Astrocyte (in vitro differentiated cells and primary cell): Measurements from ENCODE around the gene MYORG. TPM values are rescaled to one million over a fixed set of nuclear protein-coding genes. Genes with fewer than 3 reads are reported as not detected.

Source experiments
- DNase-seq: peaks from one replicate; pipeline ENCODE4 v3.0.0-alpha.2; 2010; ENCODE audit warnings: low read depth
- FAIRE-seq: peaks from 2 replicates; lab custom pipeline; 2011; peaks lifted over from hg19 to GRCh38; lab: Jason Lieb, UNC
- H2AFZ ChIP-seq: 2 replicates; pipeline ENCODE4 v1.6.0; 2012; ENCODE audit warnings: low read depth, low read length, inconsistent platforms
- H3K27ac ChIP-seq: 2 replicates; pipeline ENCODE4 v1.5.1; 2011; ENCODE audit warnings: low read depth, low read length, inconsistent platforms
- H3K27me3 ChIP-seq: 2 replicates; pipeline ENCODE4 v1.6.0; 2011; ENCODE audit warnings: low read length, inconsistent platforms; ENCODE audit not compliant: insufficient read depth
- H3K36me3 ChIP-seq: 2 replicates; pipeline ENCODE4 v1.5.1; 2011; ENCODE audit warnings: low read length, inconsistent platforms; ENCODE audit not compliant: insufficient read depth
- H3K4me1 ChIP-seq: 2 replicates; pipeline ENCODE4 v1.5.1; 2011; ENCODE audit warnings: low read length, inconsistent platforms; ENCODE audit not compliant: insufficient read depth
- H3K4me2 ChIP-seq: 2 replicates; pipeline ENCODE4 v1.6.0; 2012; ENCODE audit warnings: low read length, inconsistent platforms
- H3K4me3 ChIP-seq: 2 replicates; pipeline ENCODE4 v1.5.1; 2011; ENCODE audit warnings: low read depth, mild to moderate bottlenecking, low read length, inconsistent platforms; ENCODE audit not compliant: insufficient read depth
- H3K79me2 ChIP-seq: 2 replicates; pipeline ENCODE4 v1.6.0; 2012; ENCODE audit warnings: mild to moderate bottlenecking, low read length, inconsistent platforms; ENCODE audit not compliant: insufficient read depth
- H3K9ac ChIP-seq: 2 replicates; pipeline ENCODE4 v1.6.0; 2012; ENCODE audit warnings: mild to moderate bottlenecking, low read length, inconsistent platforms
- H3K9me3 ChIP-seq: 2 replicates; pipeline ENCODE4 v1.5.1; 2012; ENCODE audit warnings: low read depth, mild to moderate bottlenecking, low read length, inconsistent platforms; ENCODE audit not compliant: insufficient read depth
- H4K20me1 ChIP-seq: 2 replicates; pipeline ENCODE4 v1.6.0; 2012; ENCODE audit warnings: low read length, inconsistent platforms; ENCODE audit not compliant: insufficient read depth
- H3K27ac Mint-ChIP-seq: one replicate; pipeline ENCODE4 v1.8.0; 2021; ENCODE audit warnings: mild to moderate bottlenecking, mixed read lengths; ENCODE audit not compliant: unreplicated experiment
- H3K27me3 Mint-ChIP-seq: one replicate; pipeline ENCODE4 v1.8.0; 2021; ENCODE audit warnings: low read depth, mixed read lengths; ENCODE audit not compliant: unreplicated experiment
- H3K36me3 Mint-ChIP-seq: one replicate; pipeline ENCODE4 v1.8.0; 2021; ENCODE audit warnings: low read depth, mixed read lengths; ENCODE audit not compliant: unreplicated experiment
- H3K4me1 Mint-ChIP-seq: one replicate; pipeline ENCODE4 v1.8.0; 2021; ENCODE audit warnings: low read depth, mixed read lengths; ENCODE audit not compliant: unreplicated experiment
- H3K4me3 Mint-ChIP-seq: one replicate; pipeline ENCODE4 v1.8.0; 2021; ENCODE audit warnings: mild to moderate bottlenecking, moderate library complexity, mixed read lengths; ENCODE audit not compliant: unreplicated experiment
- H3K9me3 Mint-ChIP-seq: one replicate; pipeline ENCODE4 v1.8.0; 2021; ENCODE audit warnings: mild to moderate bottlenecking, mixed read lengths; ENCODE audit not compliant: unreplicated experiment
- EZH2 ChIP-seq: IDR thresholded peaks from 2 replicates; pipeline ENCODE4 v1.6.1; 2012; ENCODE audit warnings: mild to moderate bottlenecking, low read length, inconsistent platforms; ENCODE audit not compliant: insufficient read depth
- total RNA-seq: library from RNA; stranded (reverse); gene quantifications from 2 replicates; pipeline ENCODE4 v1.2.1, GENCODE V29; 2021
- TF ChIP-seq, protein P1 (sequence below): IDR thresholded peaks from 2 replicates; pipeline ENCODE4 v1.5.1; 2011; ENCODE audit warnings: low read depth, mild to moderate bottlenecking, inconsistent platforms, low read length, moderate library complexity; ENCODE audit not compliant: insufficient read depth

Gene MYORG
- total RNA-seq, 1 donor from 2014 or later, result 6.9 TPM

DNA sequence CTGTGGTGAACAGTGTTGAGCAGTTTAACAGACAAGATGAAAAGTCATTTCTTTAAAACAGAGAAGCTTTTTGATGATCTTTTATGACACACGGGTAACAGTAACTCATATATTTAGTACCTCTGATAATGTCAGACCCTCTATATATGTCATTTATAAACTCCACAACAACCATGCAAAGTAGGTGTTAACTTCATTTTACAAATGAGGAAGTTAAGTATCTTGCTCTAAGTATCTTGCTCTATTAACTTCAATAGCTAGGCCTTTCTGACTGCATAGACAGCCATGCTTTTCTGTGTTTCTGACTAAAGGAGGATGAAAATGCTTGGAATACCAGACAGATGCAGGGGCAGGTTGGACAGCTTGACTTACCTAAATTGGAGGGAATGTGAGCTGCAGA is 45.5 kb downstream of the MYORG start:
- FAIRE-seq, result no peak
- Histone ChIP-seq H3K4me3 (no peak overlapping the region), H3K79me2 (peaks cover 57% of the 10 kb centered on the region), H3K9ac (no peak overlapping the region), H3K4me2 (no peak overlapping the region), H3K27ac (no peak overlapping the region), H3K36me3 (no peaks in the 10 kb centered on the region), H3K4me1 (peaks cover 8% of the 10 kb centered on the region), H4K20me1 (peaks cover 36% of the 10 kb centered on the region), H3K9me3 (no peaks in the 10 kb centered on the region), H2AFZ (no peak overlapping the region), H3K27me3 (no peaks in the 10 kb centered on the region)
- no peaks in the 10 kb centered on the region for H3K27me3 Mint-ChIP-seq
- no peak for DNase-seq
- H3K4me1 Mint-ChIP-seq, result peaks cover 18% of the 10 kb centered on the region
- no peaks in the 10 kb centered on the region for H3K9me3 Mint-ChIP-seq
- TF ChIP-seq EZH2, result no peak
- TF ChIP-seq, protein P1, sequence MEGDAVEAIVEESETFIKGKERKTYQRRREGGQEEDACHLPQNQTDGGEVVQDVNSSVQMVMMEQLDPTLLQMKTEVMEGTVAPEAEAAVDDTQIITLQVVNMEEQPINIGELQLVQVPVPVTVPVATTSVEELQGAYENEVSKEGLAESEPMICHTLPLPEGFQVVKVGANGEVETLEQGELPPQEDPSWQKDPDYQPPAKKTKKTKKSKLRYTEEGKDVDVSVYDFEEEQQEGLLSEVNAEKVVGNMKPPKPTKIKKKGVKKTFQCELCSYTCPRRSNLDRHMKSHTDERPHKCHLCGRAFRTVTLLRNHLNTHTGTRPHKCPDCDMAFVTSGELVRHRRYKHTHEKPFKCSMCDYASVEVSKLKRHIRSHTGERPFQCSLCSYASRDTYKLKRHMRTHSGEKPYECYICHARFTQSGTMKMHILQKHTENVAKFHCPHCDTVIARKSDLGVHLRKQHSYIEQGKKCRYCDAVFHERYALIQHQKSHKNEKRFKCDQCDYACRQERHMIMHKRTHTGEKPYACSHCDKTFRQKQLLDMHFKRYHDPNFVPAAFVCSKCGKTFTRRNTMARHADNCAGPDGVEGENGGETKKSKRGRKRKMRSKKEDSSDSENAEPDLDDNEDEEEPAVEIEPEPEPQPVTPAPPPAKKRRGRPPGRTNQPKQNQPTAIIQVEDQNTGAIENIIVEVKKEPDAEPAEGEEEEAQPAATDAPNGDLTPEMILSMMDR, result no peak
- H3K4me3 Mint-ChIP-seq, result peak overlapping the region; percentile 71
- peaks cover 3% of the 10 kb centered on the region for H3K36me3 Mint-ChIP-seq
- H3K27ac Mint-ChIP-seq, result no peak overlapping the region

DNA sequence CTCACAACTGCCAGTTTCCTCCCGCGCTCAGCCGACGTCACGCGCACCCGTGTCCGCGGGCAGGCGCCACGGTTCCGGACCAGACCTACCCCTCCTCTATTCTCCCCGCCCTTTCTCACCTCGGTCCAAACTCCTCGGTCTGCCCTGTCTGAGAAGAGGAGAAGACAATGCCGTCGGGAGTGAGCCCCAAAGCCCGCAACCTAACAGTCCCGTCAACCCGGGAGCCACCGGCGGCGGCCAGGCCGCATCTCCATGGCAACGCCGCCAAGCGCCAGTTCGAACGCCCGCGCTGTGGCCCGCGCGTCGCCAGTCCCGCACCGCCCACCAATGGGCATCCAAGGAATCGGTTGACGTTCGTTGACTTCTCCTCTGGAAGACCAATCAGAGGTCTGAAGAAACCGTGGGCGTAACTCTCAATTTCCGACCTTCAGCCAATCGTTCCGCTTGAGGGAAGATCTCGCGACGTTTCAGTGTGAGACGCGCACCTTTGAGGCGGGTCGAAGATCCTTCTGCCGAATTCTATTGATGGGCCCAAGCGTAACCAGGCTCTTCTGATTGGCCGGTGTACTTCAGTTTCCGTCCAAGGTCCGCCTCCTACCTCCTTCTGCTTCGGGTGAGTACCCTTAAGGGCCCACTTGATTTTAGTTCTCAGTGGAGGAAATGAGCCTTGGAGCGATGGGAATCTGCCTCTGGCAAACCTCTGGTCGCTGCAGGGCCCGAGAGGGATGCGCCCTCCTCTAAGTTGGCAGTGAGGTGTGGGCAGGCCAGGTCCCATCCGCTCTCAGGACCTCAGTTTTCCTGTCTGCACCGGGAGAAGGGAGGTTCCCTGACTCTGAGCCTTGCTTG is 47.5 kb downstream of the MYORG start, which contains the start of the genes KIF24 and NUDT2:
TSS of gene KIF24 (minus strand) at position 282 of the 846 bp plus-strand sequence. CDS start 17,922 bp downstream, outside the sequence.
TSS of gene NUDT2 (plus strand) at position 583 of the 846 bp plus-strand sequence. CDS start 9,471 bp downstream, outside the sequence.
- Mint-ChIP-seq H3K27ac (peak within 1 kb of the TSS; percentile 95), H3K4me3 (peak within 1 kb of the TSS; percentile 97), H3K36me3 (no peaks in the 10 kb centered on the region), H3K27me3 (no peaks in the 10 kb centered on the region), H3K4me1 (peaks cover 7% of the 10 kb centered on the region), H3K9me3 (no peaks in the 10 kb centered on the region)
- H3K36me3 ChIP-seq, result no peaks in the 10 kb centered on the region
- peak within 1 kb of the TSS; percentile 93 for H3K4me2 ChIP-seq
- peaks cover 8% of the 10 kb centered on the region for H3K4me1 ChIP-seq
- H2AFZ ChIP-seq, result peak within 1 kb of the TSS; percentile 99
- DNase-seq (peak; percentile 100), FAIRE-seq (peak; percentile 78)
- H3K27ac ChIP-seq, result peak within 1 kb of the TSS; percentile 92
- no peaks in the 10 kb centered on the region for H3K9me3 ChIP-seq
- H3K79me2 ChIP-seq, result peaks cover 41% of the 10 kb centered on the region
- TF ChIP-seq, protein P1, result no peak
- no peak for TF ChIP-seq EZH2
- peak within 1 kb of the TSS; percentile 95 for H3K4me3 ChIP-seq
- H3K9ac ChIP-seq, result peak within 1 kb of the TSS; percentile 99
- peaks cover 17% of the 10 kb centered on the region for H4K20me1 ChIP-seq
- no peaks in the 10 kb centered on the region for H3K27me3 ChIP-seq
